HCT116 (cell line): ENCODE results near the gene HOTAIR. TPM values are rescaled to one million over a fixed set of nuclear protein-coding genes. Genes with fewer than 3 reads are reported as not detected.

ENCODE experiments used
- ATAC-seq: fragments of 200-7000 bp; cut with Tn5 transposase; 2 replicates; pipeline ENCODE4 v1.9.1; 2020; ENCODE audit warnings: mild to moderate bottlenecking, moderate library complexity
- BruUV-seq: library from RNA; stranded (reverse); fragments of 400-500 nt; replicated peaks from 2 replicates; lab custom pipeline; 2021; lab: Mats Ljungman, UMichigan
- CTCF ChIA-PET: fragments of 300-600 bp; sonication (Branson Sonifier 250); formaldehyde crosslinking; loops from one replicate; lab custom pipeline; 2021; ENCODE audit warnings: antibody characterized with exemption; lab: Charles Lee
- POLR2A ChIA-PET: fragments of 300-600, 350-600 bp; sonication (Branson Sonifier 250); formaldehyde crosslinking; loops from one replicate; lab custom pipeline; 2021; ENCODE audit warnings: antibody characterized with exemption; lab: Charles Lee
- RAD21 ChIA-PET, 2 experiments: fragments of 300-600 bp; sonication (Branson Sonifier 250); formaldehyde crosslinking; loops; one replicate each; lab custom pipeline; 2023; ENCODE audit warnings: low total read pairs in 2 of 2; ENCODE audit not compliant: uncharacterized antibody in 2 of 2, unreplicated experiment in 2 of 2, low non-redundant PET in 1 of 2; lab: Charles Lee
- DNase-seq: peaks from one replicate; pipeline ENCODE4 v3.0.0-alpha.2; 2010; ENCODE audit warnings: low read depth, low spot score
- H2AFZ ChIP-seq: fragments of 200-600 bp; shearing (Covaris generic), sonication (generic); 2 replicates; pipeline ENCODE4 v1.6.1; 2017; ENCODE audit warnings: low read depth, mixed run types, mixed read lengths, antibody characterized with exemption, low read length; ENCODE audit not compliant: poor library complexity, severe bottlenecking
- H3K27ac ChIP-seq: 2 replicates; pipeline ENCODE4 v1.5.1; 2012; ENCODE audit warnings: low read depth, low read length
- H3K27me3 ChIP-seq: fragments of 200-600 bp; sonication (generic); 2 replicates; pipeline ENCODE4 v1.6.1; 2016; ENCODE audit warnings: mixed run types, low read length, mixed read lengths; ENCODE audit not compliant: insufficient read depth
- H3K36me3 ChIP-seq, 2 experiments: fragments of 200-500 bp in 1 of 2; fragments of 200-600 bp in 1 of 2; sonication (Bioruptor generic) in 1 of 2; sonication (generic) in 1 of 2; 2 replicates each; pipeline versions ENCODE4 v1.5.1 to v1.6.1; 2014 to 2016; ENCODE audit warnings: low read length in 2 of 2, inconsistent platforms in 1 of 2, mixed read lengths in 1 of 2, mixed run types in 1 of 2; ENCODE audit not compliant: insufficient read depth in 2 of 2, control insufficient read depth in 1 of 2
- H3K4me1 ChIP-seq, 2 experiments: fragments of 200-600 bp in 1 of 2; sonication (generic) in 1 of 2; 2 replicates each; pipeline versions ENCODE4 v1.5.1 to v1.6.1; 2012 to 2017; ENCODE audit warnings: low read length in 2 of 2, inconsistent platforms in 1 of 2, mild to moderate bottlenecking in 1 of 2, mixed read lengths in 1 of 2, mixed run types in 1 of 2, moderate library complexity in 1 of 2; ENCODE audit not compliant: insufficient read depth in 2 of 2, control insufficient read depth in 1 of 2
- H3K4me2 ChIP-seq: fragments of 200-600 bp; sonication (generic); 2 replicates; pipeline ENCODE4 v1.6.1; 2017; ENCODE audit warnings: mixed run types, low read length, mixed read lengths
- H3K4me3 ChIP-seq, 2 experiments: fragments of 200-600 bp in 1 of 2; sonication (generic) in 1 of 2; replicated peaks in 1 of 2; 2 replicates each; pipeline ENCODE4 v1.5.1; 2011 to 2016; ENCODE audit warnings: low read length in 2 of 2, control low read depth in 1 of 2, low read depth in 1 of 2, mild to moderate bottlenecking in 1 of 2, mixed read lengths in 1 of 2, mixed run types in 1 of 2
- H3K79me2 ChIP-seq: fragments of 200-600 bp; sonication (generic); 2 replicates; pipeline ENCODE4 v1.6.1; 2017; ENCODE audit warnings: mild to moderate bottlenecking, mixed run types, low read length, moderate library complexity, mixed read lengths; ENCODE audit not compliant: insufficient read depth
- H3K9ac ChIP-seq: fragments of 200-600 bp; sonication (generic); 2 replicates; pipeline ENCODE4 v1.6.1; 2016; ENCODE audit warnings: low read length, mixed read lengths
- H3K9me2 ChIP-seq: fragments of 200-600 bp; sonication (generic), shearing (Covaris generic); 2 replicates; pipeline ENCODE4 v1.6.1; 2017; ENCODE audit warnings: mixed run types, mild to moderate bottlenecking, moderate library complexity; ENCODE audit not compliant: insufficient read depth
- H3K9me3 ChIP-seq, 2 experiments: fragments of 200-500 bp in 1 of 2; fragments of 200-600 bp in 1 of 2; sonication (Bioruptor generic) in 1 of 2; sonication (generic) in 1 of 2; 2 replicates each; pipeline ENCODE4 v1.6.1; 2014 to 2017; ENCODE audit warnings: low read length in 2 of 2, mixed read lengths in 2 of 2, inconsistent platforms in 1 of 2, low read depth in 1 of 2, mild to moderate bottlenecking in 1 of 2, mixed run types in 1 of 2, moderate library complexity in 1 of 2; ENCODE audit not compliant: control insufficient read depth in 1 of 2, insufficient read depth in 1 of 2
- H4K20me1 ChIP-seq: fragments of 200-600 bp; sonication (generic), shearing (Covaris generic); 2 replicates; pipeline ENCODE4 v1.6.1; 2017; ENCODE audit warnings: mixed run types, mild to moderate bottlenecking, moderate library complexity; ENCODE audit not compliant: insufficient read depth
- EGR1 ChIP-seq: IDR thresholded peaks from 2 replicates; pipeline ENCODE4 v1.6.1; 2012; ENCODE audit warnings: low read depth
- MAX ChIP-seq: IDR thresholded peaks from 2 replicates; pipeline ENCODE4 v1.6.1; 2012
- POLR2AphosphoS5 ChIP-seq: IDR thresholded peaks from 2 replicates; pipeline ENCODE4 v1.6.1; 2011; ENCODE audit warnings: mild to moderate bottlenecking, low read depth, low read length, moderate library complexity
- SIN3A ChIP-seq: IDR thresholded peaks from 2 replicates; pipeline ENCODE4 v1.6.1; 2012; ENCODE audit warnings: low read depth
- SP1 ChIP-seq: IDR thresholded peaks from 2 replicates; pipeline ENCODE4 v1.6.1; 2012; ENCODE audit warnings: low read depth
- SRF ChIP-seq: IDR thresholded peaks from 2 replicates; pipeline ENCODE4 v1.6.1; 2012; ENCODE audit warnings: low read depth
- TCF7L2 ChIP-seq: IDR thresholded peaks from 2 replicates; pipeline ENCODE4 v1.7.0; 2011; ENCODE audit warnings: borderline replicate concordance, inconsistent platforms; ENCODE audit not compliant: insufficient read depth, insufficient read length; ENCODE audit errors: extremely low read depth
- ZBTB33 ChIP-seq: IDR thresholded peaks from 2 replicates; pipeline ENCODE4 v1.6.1; 2011; ENCODE audit warnings: mild to moderate bottlenecking, low read length, moderate library complexity; ENCODE audit not compliant: insufficient replicate concordance; ENCODE audit errors: extremely low read depth
- ZFX ChIP-seq: fragments of 450-650 bp; IDR thresholded peaks from 2 replicates; pipeline ENCODE4 v1.6.1; 2017
- intact Hi-C: fragments of 100-400 bp; cut with micrococcal nuclease; formaldehyde crosslinking; loops from 2 replicates; pipeline ENCODE4 v1.10.0; 2022
- total RNA-seq: library from RNA; stranded (reverse); gene quantifications from one replicate; pipeline ENCODE4 v1.2.1, GENCODE V29; 2021; ENCODE audit not compliant: unreplicated experiment

HOTAIR gene
- total RNA-seq, 1 experiment from 2014 or later = 0.25 TPM

GRCh38 chr12:53967421-53967925, 7.3 kb downstream of the HOTAIR start:
- BruUV-seq = no TSS peak
- ChIA-PET POLR2A (no interaction called here), RAD21 (no interaction called here), CTCF (no interaction called here)
- H3K4me1 ChIP-seq = no peaks in the 10 kb centered on the region
- ATAC-seq (no peak), DNase-seq (no peak)
- no peaks in the 10 kb centered on the region for H4K20me1 ChIP-seq
- no peak overlapping the region for H3K4me3 ChIP-seq
- H3K27me3 ChIP-seq = peaks cover 4% of the 10 kb centered on the region; the same call in 1 of the 2 replicates
- H3K9me2 ChIP-seq = no peaks in the 10 kb centered on the region
- H2AFZ ChIP-seq = no peak overlapping the region
- H3K4me2 ChIP-seq = no peak overlapping the region
- H3K27ac ChIP-seq = no peak overlapping the region
- intact Hi-C loops = no loop called here
- H3K9ac ChIP-seq = no peak overlapping the region
- no peaks in the 10 kb centered on the region for H3K79me2 ChIP-seq
- H3K9me3 ChIP-seq = no peaks in the 10 kb centered on the region
- no peaks in the 10 kb centered on the region for H3K36me3 ChIP-seq
- no peak for TF ChIP-seq ZFX
- TF ChIP-seq POLR2AphosphoS5 = no peak
- TF ChIP-seq MAX = no peak
- no peak for TF ChIP-seq SIN3A
- TF ChIP-seq ZBTB33 = no peak
- TF ChIP-seq SP1 = no peak
- TF ChIP-seq TCF7L2 = no peak
- no peak for TF ChIP-seq SRF
- no peak for TF ChIP-seq EGR1
